IMR-90 (cell line): Measurements from ENCODE around the gene PLD3. TPM values are rescaled to one million over a fixed set of nuclear protein-coding genes. Genes with fewer than 3 reads are reported as not detected.
A peak's percentile ranks its signal among the peaks of the same experiment; 100 is the strongest.

Experiments
- ATAC-seq: fragments of 200-7000 bp; cut with Tn5 transposase; 2 replicates; pipeline ENCODE4 v1.9.1; 2020; ENCODE audit warnings: low read depth, mild to moderate bottlenecking, moderate library complexity
- BruUV-seq: library from RNA; stranded (reverse); fragments of 400-500 nt; replicated peaks from 2 replicates; lab custom pipeline; 2021; lab: Mats Ljungman, UMichigan
- CTCF ChIA-PET: fragments of 300-600 bp; formaldehyde crosslinking; extraction: SDS; loops from one replicate; lab custom pipeline; 2021; ENCODE audit warnings: antibody characterized with exemption; lab: Yijun Ruan, JAX
- POLR2A ChIA-PET: fragments of 300-600 bp; sonication (Branson Sonifier 250); formaldehyde crosslinking; loops from one replicate; lab custom pipeline; 2022; ENCODE audit warnings: antibody characterized with exemption; ENCODE audit not compliant: unreplicated experiment; lab: Charles Lee
- DNase-seq: peaks from one replicate; pipeline ENCODE4 v3.0.0; 2013
- H2AFZ ChIP-seq: replicated peaks from 2 replicates; pipeline ENCODE3; 2013; ENCODE audit warnings: low read length, mild to moderate bottlenecking; ENCODE audit not compliant: poor library complexity
- H2AK5ac ChIP-seq: 2 replicates; pipeline ENCODE4 v1.6.1; 2013; ENCODE audit warnings: low read depth, low read length, inconsistent platforms
- H2AK9ac ChIP-seq: replicated peaks from 2 replicates; pipeline ENCODE3; 2013; ENCODE audit warnings: mild to moderate bottlenecking, low read depth, low read length, moderate library complexity; ENCODE audit not compliant: poor library complexity
- H2BK120ac ChIP-seq: 2 replicates; pipeline ENCODE4 v1.6.1; 2013; ENCODE audit warnings: low read depth, low read length, inconsistent platforms
- H2BK15ac ChIP-seq: 3 replicates; pipeline ENCODE4 v1.6.1; 2013; ENCODE audit warnings: low read depth, low read length, inconsistent platforms
- H2BK20ac ChIP-seq: 2 replicates; pipeline ENCODE4 v1.6.1; 2013; ENCODE audit warnings: low read depth, mild to moderate bottlenecking, inconsistent platforms, low read length, moderate library complexity
- H2BK5ac ChIP-seq: 2 replicates; pipeline ENCODE4 v1.6.1; 2013; ENCODE audit warnings: mild to moderate bottlenecking, low read depth, low read length, inconsistent platforms; ENCODE audit not compliant: poor library complexity, severe bottlenecking
- H3K14ac ChIP-seq: replicated peaks from 2 replicates; pipeline ENCODE4 v1.6.1; 2013; ENCODE audit warnings: low read depth, low read length, inconsistent platforms
- H3K18ac ChIP-seq: 2 replicates; pipeline ENCODE4 v1.6.1; 2013; ENCODE audit warnings: low read depth, low read length, control low read depth
- H3K23ac ChIP-seq: 2 replicates; pipeline ENCODE4 v1.6.1; 2013; ENCODE audit warnings: low read depth, low read length, inconsistent platforms
- H3K27ac ChIP-seq: 2 replicates; pipeline ENCODE4 v1.5.1; 2013; ENCODE audit warnings: mild to moderate bottlenecking, control low read depth, low read length; ENCODE audit not compliant: insufficient read depth
- H3K27me3 ChIP-seq: 2 replicates; pipeline ENCODE4 v1.6.1; 2013; ENCODE audit warnings: low read length; ENCODE audit not compliant: control insufficient read depth, insufficient read depth
- H3K36me3 ChIP-seq: 2 replicates; pipeline ENCODE4 v1.6.1; 2013; ENCODE audit warnings: low read length, mixed read lengths; ENCODE audit not compliant: control insufficient read depth, insufficient read depth
- H3K4ac ChIP-seq: 2 replicates; pipeline ENCODE4 v1.6.1; 2013; ENCODE audit warnings: low read depth, low read length, inconsistent platforms
- H3K4me1 ChIP-seq: 2 replicates; pipeline ENCODE4 v1.6.1; 2013; ENCODE audit warnings: low read length, mixed read lengths; ENCODE audit not compliant: control insufficient read depth, insufficient read depth
- H3K4me2 ChIP-seq: 2 replicates; pipeline ENCODE4 v1.6.1; 2013; ENCODE audit warnings: low read depth, mild to moderate bottlenecking, control low read depth, low read length, moderate library complexity
- H3K4me3 ChIP-seq: 2 replicates; pipeline ENCODE4 v1.5.1; 2013; ENCODE audit warnings: low read depth, mild to moderate bottlenecking, control low read depth, low read length, moderate library complexity; ENCODE audit not compliant: insufficient read depth
- H3K56ac ChIP-seq: 2 replicates; pipeline ENCODE4 v1.6.1; 2013; ENCODE audit warnings: low read length, inconsistent platforms; ENCODE audit not compliant: insufficient read depth; ENCODE audit errors: extremely low read depth
- H3K79me1 ChIP-seq, 2 experiments: 2 replicates each; pipeline ENCODE4 v1.6.1; 2013; ENCODE audit warnings: low read length in 2 of 2, inconsistent platforms in 1 of 2, low read depth in 1 of 2
- H3K9ac ChIP-seq: 2 replicates; pipeline ENCODE4 v1.6.1; 2013; ENCODE audit warnings: low read depth, low read length, control low read depth
- H3K9me1 ChIP-seq: 2 replicates; pipeline ENCODE4 v1.6.1; 2013; ENCODE audit warnings: low read length, inconsistent platforms; ENCODE audit not compliant: insufficient read depth
- H3K9me3 ChIP-seq: 2 replicates; pipeline ENCODE4 v1.6.1; 2013; ENCODE audit warnings: low read length; ENCODE audit not compliant: control insufficient read depth, insufficient read depth
- H4K20me1 ChIP-seq: 2 replicates; pipeline ENCODE4 v1.6.1; 2013; ENCODE audit warnings: low read length, inconsistent platforms; ENCODE audit not compliant: insufficient read depth
- H4K5ac ChIP-seq: 2 replicates; pipeline ENCODE4 v1.6.1; 2013; ENCODE audit warnings: mild to moderate bottlenecking, low read depth, low read length, control low read depth
- H4K8ac ChIP-seq, 2 experiments: 2 replicates each; pipeline ENCODE4 v1.6.1; 2013; ENCODE audit warnings: low read depth in 2 of 2, low read length in 2 of 2, control low read depth in 1 of 2, inconsistent platforms in 1 of 2
- H4K91ac ChIP-seq: 2 replicates; pipeline ENCODE4 v1.6.1; 2013; ENCODE audit warnings: low read depth, low read length, inconsistent platforms; ENCODE audit not compliant: insufficient read depth
- BHLHE40 ChIP-seq: fragments of 150-350 bp; IDR thresholded peaks from 2 replicates; pipeline ENCODE4 v1.6.1; 2016; ENCODE audit warnings: mild to moderate bottlenecking, low read depth, low read length
- FOS ChIP-seq: fragments of 150-350 bp; IDR thresholded peaks from 2 replicates; pipeline ENCODE4 v1.6.1; 2016; ENCODE audit warnings: low read depth, low read length
- MXI1 ChIP-seq: IDR thresholded peaks from 2 replicates; pipeline ENCODE4 v1.6.1; 2012; ENCODE audit warnings: low read depth, mild to moderate bottlenecking, low read length, moderate library complexity, borderline replicate concordance
- NFE2L2 ChIP-seq: fragments of 150-350 bp; IDR thresholded peaks from 2 replicates; pipeline ENCODE4 v1.6.1; 2016; ENCODE audit warnings: low read depth, mild to moderate bottlenecking, low read length
- POLR2A ChIP-seq: IDR thresholded peaks from 2 replicates; pipeline ENCODE4 v1.6.1; 2012; ENCODE audit warnings: mild to moderate bottlenecking, low read depth, low read length
- RAD21 ChIP-seq: IDR thresholded peaks from 2 replicates; pipeline ENCODE4 v1.6.1; 2012; ENCODE audit warnings: low read length, improper control_type of control experiment
- RCOR1 ChIP-seq: IDR thresholded peaks from 2 replicates; pipeline ENCODE4 v1.6.1; 2012; ENCODE audit warnings: mild to moderate bottlenecking, low read length, improper control_type of control experiment; ENCODE audit not compliant: insufficient replicate concordance
- RFX5 ChIP-seq: IDR thresholded peaks from 2 replicates; pipeline ENCODE4 v1.8.0; 2012; ENCODE audit warnings: low read depth, mild to moderate bottlenecking, low read length, moderate library complexity
- SMC3 ChIP-seq: fragments of 150-350 bp; IDR thresholded peaks from 2 replicates; pipeline ENCODE4 v1.6.1; 2016; ENCODE audit warnings: low read depth, mild to moderate bottlenecking, antibody characterized with exemption, low read length, moderate library complexity
- whole genome bisulfite sequencing, 2 experiments: methylation state at CpG; one replicate each; pipeline versions ENCODE4 v1.1.5 to v1.1.7; 2013; ENCODE audit warnings: missing lambda C conversion rate in 2 of 2; ENCODE audit not compliant: insufficient read length in 1 of 2; ENCODE audit errors: extremely low coverage in 2 of 2; 5-methylcytosine and 5-hydroxymethylcytosine counted together
- dilution Hi-C: fragments of 300-500 bp; cut with HindIII; formaldehyde crosslinking; loops from one replicate; pipeline ENCODE4 v1.14.3; 2018; ENCODE audit warnings: low sequenced_read_pairs; ENCODE audit not compliant: unreplicated experiment
- in situ Hi-C: fragments of 300-500 bp; cut with MboI; formaldehyde crosslinking; loops from 3 replicates; pipeline ENCODE4 v1.14.3; 2019; ENCODE audit warnings: low sequenced_read_pairs, inconsistent platforms, mixed read lengths
- intact Hi-C: fragments of 100-400 bp; cut with micrococcal nuclease; formaldehyde crosslinking; loops from 2 replicates; pipeline ENCODE4 v1.10.0; 2022
- polyA plus RNA-seq, 3 experiments: library from polyadenylated mRNA; depleted of rRNA; stranded (reverse); fragments of >200 nt; gene quantifications; 2 replicates each; pipeline ENCODE4 v1.2.3, GENCODE V29; 2012; ENCODE audit warnings: low replicate concordance in 1 of 3
- total RNA-seq: library from RNA; depleted of rRNA; stranded (reverse); fragments of >200 nt; gene quantifications from 2 replicates; pipeline ENCODE4 v1.2.3, GENCODE V29; 2012
- TF ChIP-seq, protein P1 (sequence below): fragments of 150-350 bp; IDR thresholded peaks from 2 replicates; pipeline ENCODE4 v1.6.1; 2016; ENCODE audit warnings: low read depth, mild to moderate bottlenecking, low read length, moderate library complexity, borderline replicate concordance
- TF ChIP-seq, protein P2 (sequence below): fragments of 150-350 bp; IDR thresholded peaks from 2 replicates; pipeline ENCODE4 v1.6.1; 2017; ENCODE audit warnings: mild to moderate bottlenecking, antibody characterized with exemption, low read length, low read depth
- TF ChIP-seq, protein P3 (sequence below): conservative IDR thresholded peaks from 2 replicates; pipeline ENCODE4 v1.5.1; 2012; ENCODE audit warnings: mild to moderate bottlenecking, low read depth, low read length, improper control_type of control experiment

Gene PLD3
- total and polyA plus RNA-seq, 2 of the 4 experiments (the other 2 are of a cell fraction), result 117 to 665 TPM

DNA sequence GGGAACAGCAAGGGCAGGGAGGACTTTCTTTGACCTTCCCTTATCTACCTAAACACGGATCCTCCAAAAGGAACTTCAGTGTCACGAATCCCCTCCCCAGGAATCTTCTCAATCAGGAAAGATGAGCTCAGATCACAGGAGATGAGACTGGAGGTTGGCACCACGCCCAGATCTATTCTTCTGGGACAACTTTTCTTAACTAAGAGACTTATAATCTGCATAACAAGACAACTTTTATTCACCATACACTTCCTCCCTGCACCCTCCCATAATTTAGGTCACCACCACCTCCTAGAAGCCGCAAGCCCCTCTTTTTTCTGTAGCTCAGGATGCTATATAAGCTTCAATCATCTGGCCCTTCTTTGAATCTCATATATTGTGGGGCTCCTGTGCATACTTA, 44.2 kb upstream of the PLD3 start (continued):
- TF ChIP-seq, protein P1, sequence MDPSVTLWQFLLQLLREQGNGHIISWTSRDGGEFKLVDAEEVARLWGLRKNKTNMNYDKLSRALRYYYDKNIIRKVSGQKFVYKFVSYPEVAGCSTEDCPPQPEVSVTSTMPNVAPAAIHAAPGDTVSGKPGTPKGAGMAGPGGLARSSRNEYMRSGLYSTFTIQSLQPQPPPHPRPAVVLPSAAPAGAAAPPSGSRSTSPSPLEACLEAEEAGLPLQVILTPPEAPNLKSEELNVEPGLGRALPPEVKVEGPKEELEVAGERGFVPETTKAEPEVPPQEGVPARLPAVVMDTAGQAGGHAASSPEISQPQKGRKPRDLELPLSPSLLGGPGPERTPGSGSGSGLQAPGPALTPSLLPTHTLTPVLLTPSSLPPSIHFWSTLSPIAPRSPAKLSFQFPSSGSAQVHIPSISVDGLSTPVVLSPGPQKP, result no peak

DNA sequence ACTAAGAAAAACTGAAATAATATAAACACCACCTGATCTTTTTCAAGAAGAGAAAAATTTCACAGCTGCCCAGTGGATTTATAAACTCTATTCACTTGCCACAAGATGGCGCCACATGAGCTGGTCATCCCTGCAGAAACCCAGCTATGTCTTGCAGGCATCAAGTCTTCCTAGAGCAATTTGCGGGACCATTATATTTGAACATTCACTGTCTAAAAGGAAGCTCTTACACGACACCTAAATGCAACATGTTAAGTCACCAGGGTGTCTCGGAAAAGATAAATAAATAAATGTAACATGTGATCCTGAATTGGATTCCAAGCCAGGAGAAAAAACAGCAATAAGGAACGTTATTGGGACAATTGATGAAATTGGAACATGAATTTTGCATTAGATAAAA, 43.1 kb upstream of the PLD3 start:
- H2BK5ac ChIP-seq, result no peak overlapping the region
- no peak overlapping the region for H2AFZ ChIP-seq
- intact Hi-C loops, result loop anchor here (1.0 to 10.0 kb wide), 4 partner anchors 119 to 293 kb away; partner anchors contain the start of gene SERTAD1
- H2BK15ac ChIP-seq, result no peak overlapping the region
- ATAC-seq, result peak; percentile 98
- no peaks in the 10 kb centered on the region for H3K79me1 ChIP-seq
- in situ Hi-C loops, result loop anchor here (10.0 to 25.0 kb wide), 2 partner anchors 207 to 299 kb away; partner anchors contain the start of gene LTBP4
- H4K5ac ChIP-seq, result no peak overlapping the region
- no peak overlapping the region for H3K18ac ChIP-seq
- no peak overlapping the region for H3K4me3 ChIP-seq
- no peak overlapping the region for H4K91ac ChIP-seq
- H2BK20ac ChIP-seq, result no peak overlapping the region
- H3K56ac ChIP-seq, result no peak overlapping the region
- H4K8ac ChIP-seq, result no peak overlapping the region
- H3K36me3 ChIP-seq, result no peaks in the 10 kb centered on the region
- H3K14ac ChIP-seq, result no peak overlapping the region
- dilution Hi-C loops, result no loop called here
- H2AK9ac ChIP-seq, result no peak overlapping the region
- no peaks in the 10 kb centered on the region for H3K27me3 ChIP-seq
- no peaks in the 10 kb centered on the region for H3K9me3 ChIP-seq
- H3K4me1 ChIP-seq, result no peaks in the 10 kb centered on the region
- H2BK120ac ChIP-seq, result no peak overlapping the region
- POLR2A ChIA-PET, result no interaction called here
- CTCF ChIA-PET, result interaction anchor here (0.6 to 1.2 kb wide), 12 partner anchors 9 to 418 kb away, joined by 3 to 7 read pairs (median 3); no protein-coding TSS in a partner anchor
- H3K4ac ChIP-seq, result no peak overlapping the region
- no peak overlapping the region for H3K27ac ChIP-seq
- no peak overlapping the region for H3K9ac ChIP-seq
- no peaks in the 10 kb centered on the region for H4K20me1 ChIP-seq
- no peak overlapping the region for H3K23ac ChIP-seq
- H3K4me2 ChIP-seq, result no peak overlapping the region
- DNase-seq, result peak; percentile 90
- 20% methylated on average over 2 of the region's 5 CpGs; no CpG with 5 or more reads in 1 of the 2 experiments for WGBS, 2 experiments
- no peak overlapping the region for H2AK5ac ChIP-seq
- BruUV-seq, result no TSS peak
- H3K9me1 ChIP-seq, result no peaks in the 10 kb centered on the region
- TF ChIP-seq BHLHE40, result no peak
- no peak for TF ChIP-seq RFX5
- TF ChIP-seq POLR2A, result no peak
- TF ChIP-seq, protein P2, sequence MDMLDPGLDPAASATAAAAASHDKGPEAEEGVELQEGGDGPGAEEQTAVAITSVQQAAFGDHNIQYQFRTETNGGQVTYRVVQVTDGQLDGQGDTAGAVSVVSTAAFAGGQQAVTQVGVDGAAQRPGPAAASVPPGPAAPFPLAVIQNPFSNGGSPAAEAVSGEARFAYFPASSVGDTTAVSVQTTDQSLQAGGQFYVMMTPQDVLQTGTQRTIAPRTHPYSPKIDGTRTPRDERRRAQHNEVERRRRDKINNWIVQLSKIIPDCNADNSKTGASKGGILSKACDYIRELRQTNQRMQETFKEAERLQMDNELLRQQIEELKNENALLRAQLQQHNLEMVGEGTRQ, result no peak
- TF ChIP-seq, protein P1, result no peak
- peak; percentile 84 for TF ChIP-seq SMC3
- TF ChIP-seq, protein P3, sequence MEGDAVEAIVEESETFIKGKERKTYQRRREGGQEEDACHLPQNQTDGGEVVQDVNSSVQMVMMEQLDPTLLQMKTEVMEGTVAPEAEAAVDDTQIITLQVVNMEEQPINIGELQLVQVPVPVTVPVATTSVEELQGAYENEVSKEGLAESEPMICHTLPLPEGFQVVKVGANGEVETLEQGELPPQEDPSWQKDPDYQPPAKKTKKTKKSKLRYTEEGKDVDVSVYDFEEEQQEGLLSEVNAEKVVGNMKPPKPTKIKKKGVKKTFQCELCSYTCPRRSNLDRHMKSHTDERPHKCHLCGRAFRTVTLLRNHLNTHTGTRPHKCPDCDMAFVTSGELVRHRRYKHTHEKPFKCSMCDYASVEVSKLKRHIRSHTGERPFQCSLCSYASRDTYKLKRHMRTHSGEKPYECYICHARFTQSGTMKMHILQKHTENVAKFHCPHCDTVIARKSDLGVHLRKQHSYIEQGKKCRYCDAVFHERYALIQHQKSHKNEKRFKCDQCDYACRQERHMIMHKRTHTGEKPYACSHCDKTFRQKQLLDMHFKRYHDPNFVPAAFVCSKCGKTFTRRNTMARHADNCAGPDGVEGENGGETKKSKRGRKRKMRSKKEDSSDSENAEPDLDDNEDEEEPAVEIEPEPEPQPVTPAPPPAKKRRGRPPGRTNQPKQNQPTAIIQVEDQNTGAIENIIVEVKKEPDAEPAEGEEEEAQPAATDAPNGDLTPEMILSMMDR, result peak; percentile 90
- TF ChIP-seq FOS, result no peak
- TF ChIP-seq RCOR1, result no peak
- peak; percentile 90 for TF ChIP-seq RAD21
- TF ChIP-seq NFE2L2, result no peak
- TF ChIP-seq MXI1, result no peak
